ENCODE results near the gene ZNF148.

ZNF148 gene

GRCh38 chr3:125316246-125316645 is 58.9 kb downstream of the ZNF148 start:
- TF ChIP-seq, protein P1, sequence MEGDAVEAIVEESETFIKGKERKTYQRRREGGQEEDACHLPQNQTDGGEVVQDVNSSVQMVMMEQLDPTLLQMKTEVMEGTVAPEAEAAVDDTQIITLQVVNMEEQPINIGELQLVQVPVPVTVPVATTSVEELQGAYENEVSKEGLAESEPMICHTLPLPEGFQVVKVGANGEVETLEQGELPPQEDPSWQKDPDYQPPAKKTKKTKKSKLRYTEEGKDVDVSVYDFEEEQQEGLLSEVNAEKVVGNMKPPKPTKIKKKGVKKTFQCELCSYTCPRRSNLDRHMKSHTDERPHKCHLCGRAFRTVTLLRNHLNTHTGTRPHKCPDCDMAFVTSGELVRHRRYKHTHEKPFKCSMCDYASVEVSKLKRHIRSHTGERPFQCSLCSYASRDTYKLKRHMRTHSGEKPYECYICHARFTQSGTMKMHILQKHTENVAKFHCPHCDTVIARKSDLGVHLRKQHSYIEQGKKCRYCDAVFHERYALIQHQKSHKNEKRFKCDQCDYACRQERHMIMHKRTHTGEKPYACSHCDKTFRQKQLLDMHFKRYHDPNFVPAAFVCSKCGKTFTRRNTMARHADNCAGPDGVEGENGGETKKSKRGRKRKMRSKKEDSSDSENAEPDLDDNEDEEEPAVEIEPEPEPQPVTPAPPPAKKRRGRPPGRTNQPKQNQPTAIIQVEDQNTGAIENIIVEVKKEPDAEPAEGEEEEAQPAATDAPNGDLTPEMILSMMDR (IDR thresholded peaks at IDR 0.05) = no peak
- Histone ChIP-seq H3K4me3 (no peak overlapping the region), H3K4me1 (no peaks in the 10 kb centered on the region), H3K9me3 (no peaks in the 10 kb centered on the region), H3K27me3 (no peaks in the 10 kb centered on the region), H3K27ac (no peak overlapping the region), H3K36me3 (peaks cover 3 to 14% (median 9%) of the 10 kb centered on the region in 3 donors)
- intact Hi-C loops (cut with DNase I; ENCODE audit: low total_unique reads) = no loop called here
- no peak for DNase-seq

- Histone ChIP-seq H3K36me3 (peaks cover 3 to 27% (median 15%) of the 10 kb centered on the region in 3 donors), H3K9me3 (no peaks in the 10 kb centered on the region), H3K4me3 (no peak overlapping the region), H3K27me3 (no peaks in the 10 kb centered on the region), H3K27ac (no peak overlapping the region), H3K4me1 (no peaks in the 10 kb centered on the region)
- intact Hi-C loops (cut with DNase I; ENCODE audit: low total_unique reads) = no loop called here
- DNase-seq = no peak
- TF ChIP-seq, protein P1 (IDR thresholded peaks at IDR 0.05) = no peak
Measured at GRCh38 chr3:125313060-125313635, 62.0 kb downstream of the ZNF148 start.

DNA sequence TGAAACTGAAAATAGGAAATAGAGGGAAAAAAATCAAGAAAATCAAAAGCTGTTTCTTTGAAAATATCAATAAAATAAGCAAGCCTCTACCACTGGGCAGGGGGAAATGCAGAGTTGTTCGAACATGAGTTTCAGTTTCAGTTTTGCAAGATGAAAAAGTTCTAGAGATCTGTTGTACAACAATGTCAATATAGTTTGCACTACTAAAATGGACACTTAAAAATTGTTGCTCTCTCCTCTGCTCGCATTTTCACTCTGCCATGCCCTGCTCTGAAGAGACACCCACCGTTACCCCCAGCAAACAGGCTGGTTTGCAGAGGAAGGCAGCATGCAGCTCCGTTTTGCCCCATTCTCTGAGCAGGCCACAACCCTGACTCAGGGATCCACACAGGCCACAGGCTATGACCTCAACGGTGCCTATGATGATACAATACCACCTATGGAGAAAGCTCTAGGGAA is 64.5 kb downstream of the ZNF148 start:
- peaks cover 0 to 4% (median 1%) of the 10 kb centered on the region in 4 donors for H3K4me1 ChIP-seq
- intact Hi-C loops (cut with DNase I; ENCODE audit: low total_unique reads) = no loop called here
- H3K36me3 ChIP-seq = peaks cover 3 to 27% (median 15%) of the 10 kb centered on the region in 3 donors
- no peaks in the 10 kb centered on the region for H3K9me3 ChIP-seq
- no peak overlapping the region for H3K27ac ChIP-seq
- DNase-seq = no peak
- TF ChIP-seq, protein P1 (IDR thresholded peaks at IDR 0.05) = no peak
- H3K27me3 ChIP-seq = no peaks in the 10 kb centered on the region
- H3K4me3 ChIP-seq = no peak overlapping the region

DNA sequence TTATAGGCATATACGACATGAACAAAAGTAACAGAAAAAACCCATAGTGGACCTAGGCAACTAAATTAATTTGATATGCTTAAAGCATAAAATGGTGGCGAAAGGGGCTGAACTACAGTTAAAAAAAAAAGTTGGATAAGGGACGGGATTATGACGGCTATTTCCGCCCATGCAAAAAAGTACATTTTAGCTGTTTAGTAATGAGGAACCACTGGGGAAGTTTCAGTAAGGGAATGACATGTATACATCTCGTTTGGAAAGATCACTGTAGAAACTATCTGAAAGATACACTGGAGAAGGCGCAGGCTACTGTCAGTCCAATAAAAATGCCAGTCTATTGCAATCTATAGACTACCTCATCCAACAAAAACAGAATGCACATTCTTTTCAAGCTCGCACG is 65.6 kb downstream of the ZNF148 start:
- Histone ChIP-seq H3K4me1 (peaks cover 0 to 10% (median 4%) of the 10 kb centered on the region in 4 donors), H3K9me3 (no peaks in the 10 kb centered on the region), H3K4me3 (no peak overlapping the region), H3K36me3 (peaks cover 3 to 28% (median 15%) of the 10 kb centered on the region in 3 donors), H3K27me3 (no peaks in the 10 kb centered on the region), H3K27ac (no peak overlapping the region)
- no peak for DNase-seq
- intact Hi-C loops (cut with DNase I; ENCODE audit: low total_unique reads) = no loop called here
- TF ChIP-seq, protein P1 (IDR thresholded peaks at IDR 0.05) = no peak

- Histone ChIP-seq H3K27me3 (no peaks in the 10 kb centered on the region), H3K27ac (no peak overlapping the region), H3K36me3 (peaks cover 0 to 21% (median 6%) of the 10 kb centered on the region in 3 donors), H3K4me1 (peaks cover 0 to 23% (median 8%) of the 10 kb centered on the region in 4 donors), H3K4me3 (no peak overlapping the region), H3K9me3 (no peaks in the 10 kb centered on the region)
- no peak for DNase-seq
- TF ChIP-seq, protein P1 (IDR thresholded peaks at IDR 0.05) = no peak
- intact Hi-C loops (cut with DNase I; ENCODE audit: low total_unique reads) = no loop called here
Measured at GRCh38 chr3:125306620-125307019, 68.5 kb downstream of the ZNF148 start.

All from tibial artery (tissue), 4 donors.